Right cardiac atrium (tissue), 5 donors: ENCODE data around the gene USP22. TPM values are rescaled to one million over a fixed set of nuclear protein-coding genes. Genes with fewer than 3 reads are reported as not detected.
"Not testable (repeated sequence)": the region's sequence is repeated elsewhere in the genome, so short reads cannot be mapped to it uniquely, and the experiment has no call there.

ENCODE experiments used
- ATAC-seq, 2 donors: fragments of 200-7000 bp; cut with Tn5 transposase; one replicate each; pipeline versions ENCODE4 v1.8.0 to v1.9.1; 2020; ENCODE audit warnings: moderate library complexity in 2 of 2, mild to moderate bottlenecking in 1 of 2
- DNase-seq, 3 donors: peaks; one replicate each; pipeline ENCODE4 v3.0.0-alpha.2; 2020
- H3K27ac ChIP-seq: one replicate; pipeline ENCODE4 v1.5.1; 2013; ENCODE audit warnings: mild to moderate bottlenecking, low read length, control low read depth, moderate library complexity
- H3K27me3 ChIP-seq: one replicate; pipeline ENCODE4 v1.6.1; 2013; ENCODE audit not compliant: control insufficient read depth, insufficient read depth
- H3K4me1 ChIP-seq: one replicate; pipeline ENCODE4 v1.6.1; 2013; ENCODE audit warnings: low read length; ENCODE audit not compliant: control insufficient read depth, insufficient read depth
- H3K4me3 ChIP-seq: one replicate; pipeline ENCODE4 v1.5.1; 2013; ENCODE audit warnings: low read length, control low read depth
- H3K9me3 ChIP-seq: one replicate; pipeline ENCODE4 v1.6.1; 2013; ENCODE audit warnings: low read length; ENCODE audit not compliant: control insufficient read depth
- WGBS: extraction: QIAGEN DNeasy Blood & Tissue Kit; methylation state at CpG from one replicate; pipeline ENCODE4 v1.1.7; 2013; 5-methylcytosine and 5-hydroxymethylcytosine counted together
- intact Hi-C, 4 donors: fragments of 100-400 bp; cut with DNase I; formaldehyde crosslinking; loops; one replicate each; pipeline versions ENCODE4 v1.11.0 to v1.14.0; 2022 to 2023
- polyA plus RNA-seq: library from polyadenylated mRNA; stranded (reverse); fragments of 200-250 nt; gene quantifications from one replicate; pipeline ENCODE4 v1.2.3, GENCODE V29; 2013
- total RNA-seq, 4 donors: library from RNA; stranded (reverse); fragmentation: NEBNext Ultra II Directional; extraction: Animal tissue kit (Norgen Biotek cat#: 25700); gene quantifications; one replicate each; pipeline ENCODE4 v1.2.1, GENCODE V29; 2021
- donor health status: healthy with polysubstance abuse.
- donor health status: DM: no; HTN: yes; CAD: no.
- donor health status: DM: no; HTN: no; CAD: no.
- donor health status: DM: no; HTN: yes; CAD: no; lungs with severe emphysema.
- donor health status: DM: yes; HTN: yes; CAD: no.

Gene USP22
- total and polyA plus RNA-seq, 5 donors = 52.2 to 175 (median 165) TPM

DNA sequence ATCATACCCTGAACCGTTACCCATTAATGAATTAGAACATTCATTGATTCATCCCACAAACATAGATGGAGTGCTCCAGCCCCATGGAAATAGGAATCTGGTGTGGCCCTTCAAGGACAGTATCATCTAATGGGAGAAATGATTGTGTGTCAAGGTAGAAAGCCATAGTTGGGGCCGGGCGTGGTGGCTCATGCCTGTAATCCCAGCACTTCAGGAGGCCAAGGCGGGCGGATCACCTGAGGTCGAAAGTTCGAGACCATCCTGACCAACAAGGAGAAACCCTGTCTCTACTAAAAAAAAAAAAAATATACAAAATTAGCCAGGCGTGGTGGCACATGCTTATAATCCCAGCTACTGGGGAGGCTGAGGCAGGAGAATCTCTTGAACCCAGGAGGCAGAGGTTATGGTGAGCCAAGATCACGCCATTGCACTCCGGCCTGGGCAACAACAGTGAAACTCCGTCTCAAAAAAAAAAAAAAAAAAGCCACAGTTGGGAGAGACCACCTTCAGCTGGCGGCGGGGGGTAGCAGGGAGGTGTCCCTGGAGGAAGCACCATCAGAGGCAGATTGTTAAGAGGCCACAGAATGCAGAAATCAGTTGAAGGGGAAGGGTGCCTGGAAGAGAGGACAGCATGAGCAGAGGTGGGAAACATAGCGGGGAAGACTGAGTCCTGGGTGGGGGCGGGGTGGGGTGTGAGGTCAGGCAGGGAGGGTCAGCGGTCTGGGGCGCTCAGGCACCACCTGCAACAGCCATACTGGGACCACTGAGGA is 60.0 kb downstream of the USP22 start:
- no peak overlapping the region for H3K27ac ChIP-seq
- no peaks in the 10 kb centered on the region for H3K27me3 ChIP-seq
- no peaks in the 10 kb centered on the region for H3K9me3 ChIP-seq
- H3K4me1 ChIP-seq = no peaks in the 10 kb centered on the region
- DNase-seq = no peak
- no peak for ATAC-seq
- WGBS = 92% methylated on average over 17 of the region's 17 CpGs
- intact Hi-C loops = no loop called here
- no peak overlapping the region for H3K4me3 ChIP-seq

DNA sequence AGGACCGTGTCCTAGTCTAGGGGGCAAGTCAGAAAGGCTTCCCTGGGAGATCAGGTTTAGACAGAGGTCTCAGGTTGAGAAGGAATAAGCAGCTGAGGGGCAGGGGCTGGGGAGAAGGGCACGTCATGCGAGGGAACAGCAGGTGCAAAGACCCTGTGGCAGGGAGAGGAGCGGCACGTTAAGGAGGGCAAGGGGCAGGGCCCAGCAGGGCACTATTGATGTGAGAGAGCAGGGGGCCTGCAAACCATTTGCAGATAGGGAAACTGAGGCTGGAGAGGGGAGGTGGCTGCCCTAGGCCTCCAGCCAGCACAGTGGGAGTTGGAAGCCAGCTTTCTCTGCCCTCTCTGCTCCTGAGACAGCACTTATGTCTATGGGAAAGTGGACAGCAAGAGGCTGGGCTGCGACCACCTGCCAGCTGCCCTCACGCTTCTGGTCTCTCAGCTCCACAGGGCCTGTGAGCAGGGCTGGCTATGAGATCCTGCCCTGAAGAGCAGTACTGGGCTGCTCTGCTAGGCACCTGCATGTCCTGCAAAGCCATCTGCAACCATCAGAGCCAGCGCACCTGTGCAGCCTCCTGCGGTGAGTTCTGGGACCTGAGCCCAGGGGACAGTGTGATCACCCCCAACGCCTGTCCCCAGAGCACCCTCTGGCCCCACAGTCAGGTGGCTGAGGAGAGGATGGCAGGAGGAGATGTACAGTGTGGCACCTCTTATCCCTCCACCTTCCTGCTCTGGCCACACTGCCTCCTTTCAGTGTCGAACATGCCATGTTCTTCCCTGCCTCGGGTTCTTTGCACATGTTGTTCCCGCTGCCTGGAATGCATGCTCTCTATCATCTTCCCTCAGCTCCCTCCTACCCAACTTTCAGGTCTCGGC is 61.5 kb downstream of the USP22 start:
- WGBS = 90% methylated on average over 14 of the region's 14 CpGs
- Histone ChIP-seq H3K4me1 (no peaks in the 10 kb centered on the region), H3K9me3 (no peaks in the 10 kb centered on the region), H3K4me3 (no peak overlapping the region), H3K27ac (no peak overlapping the region), H3K27me3 (no peaks in the 10 kb centered on the region)
- ATAC-seq (no peak), DNase-seq (no peak)
- intact Hi-C loops = no loop called here

DNA sequence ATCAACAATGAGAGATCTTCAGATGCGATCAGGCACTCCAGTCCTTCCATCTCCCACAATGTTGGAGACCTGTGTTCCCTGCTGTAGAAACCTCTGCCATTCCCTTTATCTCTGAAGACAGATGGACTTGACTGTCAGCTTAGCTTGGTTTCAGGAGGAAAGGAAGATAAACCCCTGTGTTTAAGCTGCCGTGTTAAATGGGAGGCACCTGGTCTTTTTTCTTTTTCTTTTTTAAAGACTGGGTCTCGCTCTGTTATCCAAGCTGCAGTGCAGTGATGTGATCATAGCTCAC is 63.1 kb downstream of the USP22 start:
- H3K4me1 ChIP-seq = no peaks in the 10 kb centered on the region
- 54% methylated on average over 3 of the region's 3 CpGs for WGBS
- H3K27me3 ChIP-seq = no peaks in the 10 kb centered on the region
- H3K9me3 ChIP-seq = no peaks in the 10 kb centered on the region
- no peak overlapping the region for H3K27ac ChIP-seq
- DNase-seq (no peak), ATAC-seq (no peak)
- intact Hi-C loops = no loop called here
- H3K4me3 ChIP-seq = no peak overlapping the region

DNA sequence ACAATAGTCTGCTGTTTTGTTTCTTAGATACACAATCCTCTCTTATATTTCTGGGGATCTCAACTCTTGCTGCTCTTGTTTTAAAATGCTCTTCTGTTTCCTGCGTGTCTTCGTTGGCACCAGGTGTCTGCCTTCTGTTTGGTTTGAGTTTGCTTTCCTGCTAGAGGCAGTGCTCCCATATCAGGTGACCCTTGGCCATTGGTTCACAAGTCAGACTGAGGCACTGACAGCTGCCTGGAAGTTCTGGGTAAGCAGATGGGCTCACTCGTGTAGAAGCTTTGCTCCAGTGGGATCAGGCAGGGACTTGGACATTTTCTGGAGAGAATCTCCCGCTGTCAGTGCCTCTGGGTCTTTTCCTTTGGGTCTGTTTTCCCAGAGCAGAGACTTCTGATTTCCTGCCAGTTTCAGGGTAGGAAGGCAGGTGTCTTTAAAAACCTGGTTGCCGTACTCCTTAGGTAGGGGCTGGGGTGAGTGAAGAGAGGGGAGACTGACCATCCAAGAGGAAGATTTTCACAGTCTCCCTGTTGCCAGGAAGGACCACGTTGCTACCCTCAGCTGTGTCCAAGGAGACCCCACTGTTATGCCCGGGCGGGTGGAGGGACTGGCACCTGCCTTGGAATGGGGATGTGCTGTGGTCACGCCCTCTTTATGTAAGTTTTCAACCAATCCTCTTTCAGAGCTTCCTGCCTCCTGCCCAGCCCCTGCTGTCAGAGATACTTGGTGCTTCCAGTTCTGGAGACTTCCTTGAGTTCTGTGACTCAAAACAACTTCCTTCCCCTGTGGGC is 63.6 kb downstream of the USP22 start:
- H3K4me3 ChIP-seq, H3K4me1 ChIP-seq, H3K27me3 ChIP-seq, DNase-seq, intact Hi-C loops, H3K9me3 ChIP-seq, ATAC-seq, H3K27ac ChIP-seq: not testable (repeated sequence)
- WGBS = 60% methylated on average over 9 of the region's 9 CpGs

DNA sequence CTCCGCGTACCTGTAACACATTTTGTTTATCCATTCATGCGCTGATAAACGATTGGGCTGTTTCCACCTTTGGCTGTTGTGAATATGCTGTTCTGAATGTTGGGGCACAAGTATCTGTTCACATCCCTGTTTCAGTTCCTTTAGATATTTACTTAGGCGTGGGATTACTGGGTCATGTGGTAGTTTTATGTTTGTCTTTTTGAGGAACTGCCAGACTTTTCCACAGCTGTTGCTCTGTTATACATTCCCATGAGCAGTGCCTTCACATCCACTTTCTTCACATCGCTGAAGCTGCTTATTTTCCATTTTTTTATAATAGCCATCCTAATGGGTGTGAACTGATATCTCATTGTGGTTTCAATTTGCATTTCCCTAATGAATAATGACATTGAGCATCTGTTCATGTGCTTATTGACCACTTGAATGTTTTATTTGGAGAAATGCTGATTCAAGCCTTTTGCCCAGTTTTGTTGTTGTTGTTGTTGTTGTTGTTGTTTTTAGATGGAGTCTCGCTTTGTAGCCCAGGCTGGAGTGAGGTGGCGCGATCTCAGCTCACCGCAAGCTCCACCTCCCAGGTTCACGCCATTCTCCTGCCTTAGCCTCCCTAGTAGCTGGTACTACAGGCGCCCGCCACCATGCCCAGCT is 65.1 kb downstream of the USP22 start:
- WGBS = 84% methylated on average over 13 of the region's 13 CpGs
- peak in 1 of 2 donors; percentile 35 for ATAC-seq
- H3K4me3 ChIP-seq, DNase-seq, intact Hi-C loops, H3K27ac ChIP-seq, H3K27me3 ChIP-seq, H3K9me3 ChIP-seq, H3K4me1 ChIP-seq: not testable (repeated sequence)

DNA sequence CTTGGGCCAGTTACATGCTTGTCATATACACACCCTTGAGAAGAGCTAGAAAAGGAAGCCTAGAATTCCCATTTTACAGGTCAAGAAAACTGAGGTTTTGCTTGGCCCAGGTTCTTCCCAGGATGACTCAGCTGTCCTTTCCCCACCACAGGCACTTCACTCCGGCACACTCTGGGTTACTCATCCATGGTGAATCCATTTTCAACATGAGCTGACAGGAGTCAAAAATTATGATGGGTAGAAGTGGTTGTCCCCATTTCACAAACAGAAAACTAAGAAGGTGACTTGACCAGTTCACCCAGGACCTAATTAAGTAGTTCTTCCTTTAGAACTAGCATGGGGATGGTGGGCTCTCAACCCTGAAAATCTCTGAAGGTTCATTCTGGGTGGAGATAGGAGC is 67.2 kb downstream of the USP22 start:
- 91% methylated on average over 1 of the region's 1 CpG for WGBS
- no peak for ATAC-seq
- H3K4me3 ChIP-seq = no peak overlapping the region

DNA sequence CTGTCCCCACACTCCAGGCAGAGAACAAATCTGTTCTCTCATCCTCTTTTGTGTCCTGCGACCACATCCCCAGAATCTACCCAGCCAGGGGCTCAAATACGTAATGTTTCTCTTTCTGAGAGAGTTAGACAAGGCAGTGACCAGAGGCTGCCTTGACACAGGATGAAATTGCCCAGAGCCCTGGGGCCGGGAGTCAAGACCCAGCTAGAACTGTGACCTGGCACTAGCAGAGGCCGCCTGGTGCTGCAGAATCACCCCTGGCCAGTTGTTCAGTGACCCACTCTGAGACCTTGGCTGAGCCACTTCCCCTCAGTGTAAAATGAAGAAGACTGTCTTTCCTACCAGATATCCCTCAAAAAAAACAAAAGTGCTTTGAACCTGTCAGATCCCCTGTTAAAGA is 72.5 kb downstream of the USP22 start:
- H3K9me3 ChIP-seq = no peaks in the 10 kb centered on the region
- intact Hi-C loops = no loop called here
- no peaks in the 10 kb centered on the region for H3K27me3 ChIP-seq
- no peak for ATAC-seq
- no peak overlapping the region for H3K27ac ChIP-seq
- no peak for DNase-seq
- H3K4me1 ChIP-seq = no peaks in the 10 kb centered on the region
- 58% methylated on average over 4 of the region's 4 CpGs for WGBS
- H3K4me3 ChIP-seq = no peak overlapping the region

More for the DNA sequence above, 67.2 kb downstream of the USP22 start:
- no peak overlapping the region for H3K27ac ChIP-seq
- no peaks in the 10 kb centered on the region for H3K4me1 ChIP-seq
- no peaks in the 10 kb centered on the region for H3K9me3 ChIP-seq
- H3K27me3 ChIP-seq = no peaks in the 10 kb centered on the region
- intact Hi-C loops = no loop called here
- no peak for DNase-seq

DNA sequence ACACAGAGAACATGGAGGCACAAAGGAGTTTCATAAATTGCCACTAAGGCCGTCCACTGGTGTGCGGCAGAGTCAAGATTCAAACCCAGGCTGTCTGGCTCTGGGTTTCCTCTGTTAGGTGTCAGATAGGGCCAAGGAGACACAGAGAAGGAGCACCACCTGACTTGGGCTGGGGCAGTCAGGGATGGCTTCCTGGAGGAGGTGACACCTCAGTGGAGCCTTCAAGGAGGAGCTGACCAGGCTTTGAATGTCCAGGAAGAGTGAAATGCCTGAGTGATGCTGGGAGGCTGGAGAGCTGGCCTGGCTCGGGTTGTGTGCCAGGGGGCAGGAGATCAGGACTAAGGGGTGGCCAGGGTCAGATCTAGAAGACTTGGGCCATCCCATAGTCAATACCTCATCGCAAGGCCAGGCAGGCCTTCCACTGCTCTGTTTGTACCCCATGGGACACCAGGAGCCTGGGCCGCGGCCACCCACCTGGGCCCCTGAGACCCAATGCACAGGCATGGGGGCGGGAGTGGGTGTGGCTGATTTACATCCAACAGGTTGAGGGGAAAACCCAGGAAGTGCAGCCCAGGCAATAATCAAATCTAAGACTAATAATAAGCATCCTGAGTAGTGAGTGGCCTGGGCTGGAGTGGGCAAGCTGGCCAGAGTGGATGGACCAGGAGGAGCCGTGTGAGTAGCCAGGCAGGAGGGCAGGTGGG is 73.7 kb downstream of the USP22 start:
- H3K4me1 ChIP-seq = no peaks in the 10 kb centered on the region
- H3K27me3 ChIP-seq = no peaks in the 10 kb centered on the region
- DNase-seq (no peak), ATAC-seq (no peak)
- H3K4me3 ChIP-seq = no peak overlapping the region
- H3K27ac ChIP-seq = no peak overlapping the region
- H3K9me3 ChIP-seq = no peaks in the 10 kb centered on the region
- intact Hi-C loops = no loop called here
- 93% methylated on average over 8 of the region's 8 CpGs for WGBS

DNA sequence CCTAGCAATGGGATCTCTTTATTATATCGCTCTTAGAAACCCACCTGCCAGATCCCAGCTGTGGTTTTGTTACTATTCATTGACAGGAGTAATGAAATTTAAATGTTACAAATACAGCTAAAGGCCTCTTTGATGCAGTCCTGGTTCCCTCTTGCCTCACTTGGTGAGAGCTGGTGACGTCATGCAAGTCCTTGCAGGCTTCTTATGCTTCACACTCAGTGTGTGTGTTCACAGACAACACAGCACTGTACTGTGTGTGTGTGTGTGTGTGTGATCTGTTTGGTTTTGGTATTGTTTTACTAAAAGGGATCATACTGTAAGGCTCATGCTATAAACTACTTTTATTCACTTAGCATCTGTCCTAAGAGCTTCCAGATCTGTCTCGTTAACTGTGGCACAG is 75.0 kb downstream of the USP22 start:
- no peak for ATAC-seq
- H3K4me3 ChIP-seq = no peak overlapping the region
- intact Hi-C loops = no loop called here
- H3K4me1 ChIP-seq = no peaks in the 10 kb centered on the region
- no peaks in the 10 kb centered on the region for H3K9me3 ChIP-seq
- H3K27me3 ChIP-seq = no peaks in the 10 kb centered on the region
- WGBS = 85% methylated on average over 3 of the region's 3 CpGs
- no peak overlapping the region for H3K27ac ChIP-seq
- DNase-seq = no peak

DNA sequence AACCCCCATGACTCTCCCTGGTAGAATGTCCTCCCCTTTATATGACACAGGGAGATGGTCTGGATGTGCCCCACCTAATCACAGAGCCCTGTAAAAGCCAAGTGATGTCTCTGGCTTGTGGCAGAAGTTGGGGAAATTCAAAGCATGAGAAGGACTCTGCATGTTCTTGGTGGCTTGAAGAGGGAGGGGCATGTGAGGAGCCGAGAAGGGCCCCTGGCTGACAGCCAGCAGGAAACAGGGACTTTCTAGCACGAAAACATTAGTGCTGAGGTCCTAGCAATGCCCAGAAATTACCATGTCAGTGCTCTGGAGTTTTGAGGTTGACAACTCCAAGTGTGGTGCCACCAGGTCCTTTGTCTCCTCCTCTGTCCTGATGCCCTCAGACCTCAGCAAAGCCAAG is 75.9 kb downstream of the USP22 start:
- no peaks in the 10 kb centered on the region for H3K9me3 ChIP-seq
- H3K4me1 ChIP-seq = no peaks in the 10 kb centered on the region
- WGBS = 12% methylated on average over 2 of the region's 2 CpGs
- no peak for ATAC-seq
- no peak for DNase-seq
- no peaks in the 10 kb centered on the region for H3K27me3 ChIP-seq
- intact Hi-C loops = no loop called here
- H3K27ac ChIP-seq = no peak overlapping the region
- H3K4me3 ChIP-seq = no peak overlapping the region
